Lower leg skin (tissue), 3 donors: ENCODE measurements around the gene CD200.

Experiments used
- POLR2A ChIP-seq, 2 donors: fragments of 450-650 bp; IDR thresholded peaks; one replicate each; pipeline ENCODE4 v1.6.1; 2016 to 2017; ENCODE audit warnings: antibody characterized with exemption in 2 of 2, mild to moderate bottlenecking in 1 of 2, moderate library complexity in 1 of 2
- TF ChIP-seq, protein P1 (sequence below), 3 donors: fragments of 450-650 bp; IDR thresholded peaks; one replicate each; pipeline ENCODE4 v1.5.1; 2016; ENCODE audit warnings: antibody characterized with exemption in 3 of 3, mild to moderate bottlenecking in 3 of 3, moderate library complexity in 2 of 3

DNA sequence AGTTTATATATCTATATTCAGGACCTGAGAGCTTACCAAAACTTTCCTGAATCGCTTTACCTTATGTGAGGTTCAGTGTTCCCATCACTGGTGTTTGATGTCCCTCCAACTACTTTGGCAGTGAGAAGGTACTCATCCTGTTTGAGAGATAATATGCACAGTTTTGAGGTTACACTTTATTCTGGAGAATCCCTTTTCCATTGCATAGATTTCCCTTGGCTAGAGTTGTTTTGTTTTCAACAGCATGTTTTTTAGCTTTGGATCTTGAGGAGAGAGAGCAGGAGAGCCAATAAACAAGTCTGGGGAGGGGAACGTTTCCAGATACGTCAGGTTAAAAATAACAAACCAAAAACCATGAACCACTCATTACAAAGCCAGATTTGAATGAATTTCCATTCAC is 33.6 kb downstream of the CD200 start:
- TF ChIP-seq, protein P1, sequence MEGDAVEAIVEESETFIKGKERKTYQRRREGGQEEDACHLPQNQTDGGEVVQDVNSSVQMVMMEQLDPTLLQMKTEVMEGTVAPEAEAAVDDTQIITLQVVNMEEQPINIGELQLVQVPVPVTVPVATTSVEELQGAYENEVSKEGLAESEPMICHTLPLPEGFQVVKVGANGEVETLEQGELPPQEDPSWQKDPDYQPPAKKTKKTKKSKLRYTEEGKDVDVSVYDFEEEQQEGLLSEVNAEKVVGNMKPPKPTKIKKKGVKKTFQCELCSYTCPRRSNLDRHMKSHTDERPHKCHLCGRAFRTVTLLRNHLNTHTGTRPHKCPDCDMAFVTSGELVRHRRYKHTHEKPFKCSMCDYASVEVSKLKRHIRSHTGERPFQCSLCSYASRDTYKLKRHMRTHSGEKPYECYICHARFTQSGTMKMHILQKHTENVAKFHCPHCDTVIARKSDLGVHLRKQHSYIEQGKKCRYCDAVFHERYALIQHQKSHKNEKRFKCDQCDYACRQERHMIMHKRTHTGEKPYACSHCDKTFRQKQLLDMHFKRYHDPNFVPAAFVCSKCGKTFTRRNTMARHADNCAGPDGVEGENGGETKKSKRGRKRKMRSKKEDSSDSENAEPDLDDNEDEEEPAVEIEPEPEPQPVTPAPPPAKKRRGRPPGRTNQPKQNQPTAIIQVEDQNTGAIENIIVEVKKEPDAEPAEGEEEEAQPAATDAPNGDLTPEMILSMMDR (IDR thresholded peaks at IDR 0.05): no peak
- no peak for TF ChIP-seq POLR2A (IDR thresholded peaks at IDR 0.05)
